SK-N-SH treated with all-trans-retinoic acid at 6 μM for 48 hours (cell line): ENCODE results near the gene APAF1.

Experiments used
- CREB5 ChIP-seq: fragments of 250-450 bp; sonication (Bioruptor Pico); IDR thresholded peaks from 2 replicates; pipeline ENCODE4 v1.5.1; 2020; ENCODE audit warnings: low read depth, mild to moderate bottlenecking, moderate library complexity
- CSRNP3 ChIP-seq: fragments of 250-450 bp; sonication (Bioruptor Pico); IDR thresholded peaks from 2 replicates; pipeline ENCODE4 v1.5.1; 2021; ENCODE audit warnings: mild to moderate bottlenecking, moderate library complexity
- OSR1 ChIP-seq: fragments of 250-450 bp; sonication (Bioruptor Pico); IDR thresholded peaks from 2 replicates; pipeline ENCODE4 v1.8.0; 2022; ENCODE audit warnings: moderate library complexity, mild to moderate bottlenecking, inconsistent platforms
- PATZ1 ChIP-seq: fragments of 250-450 bp; sonication (Bioruptor Pico); IDR thresholded peaks from 2 replicates; pipeline ENCODE4 v1.8.0; 2020; ENCODE audit warnings: mild to moderate bottlenecking, moderate library complexity, borderline replicate concordance
- POU6F1 ChIP-seq: fragments of 250-450 bp; sonication (Bioruptor Pico); IDR thresholded peaks from 2 replicates; pipeline ENCODE4 v1.8.0; 2021; ENCODE audit warnings: low read depth, mild to moderate bottlenecking, moderate library complexity, borderline replicate concordance
- RARB ChIP-seq: fragments of 250-450 bp; sonication (Bioruptor Pico); IDR thresholded peaks from 2 replicates; pipeline ENCODE4 v1.8.0; 2021; ENCODE audit warnings: mild to moderate bottlenecking, moderate library complexity
- TCF4 ChIP-seq: fragments of 250-450 bp; sonication (Bioruptor Pico); IDR thresholded peaks from 2 replicates; pipeline ENCODE4 v1.8.0; 2021; ENCODE audit warnings: mild to moderate bottlenecking, moderate library complexity, borderline replicate concordance
- ZFP3 ChIP-seq: fragments of 250-450 bp; sonication (Bioruptor Pico); IDR thresholded peaks from 2 replicates; pipeline ENCODE4 v1.5.0; 2020; ENCODE audit warnings: mild to moderate bottlenecking, moderate library complexity
- ZNF565 ChIP-seq: fragments of 450-650 bp; formaldehyde crosslinking; conservative IDR thresholded peaks from 2 replicates; pipeline ENCODE4 v1.5.0; 2020; ENCODE audit warnings: low read depth, mild to moderate bottlenecking, moderate library complexity

- TF ChIP-seq RARB (CRISPR knock-in tag) (no peak), POU6F1 (CRISPR knock-in tag) (no peak), TCF4 (CRISPR knock-in tag) (no peak), PATZ1 (CRISPR knock-in tag) (no peak), OSR1 (CRISPR knock-in tag) (no peak), ZFP3 (CRISPR knock-in tag) (no peak), CREB5 (CRISPR knock-in tag) (no peak), ZNF565 (CRISPR knock-in tag) (no peak), CSRNP3 (CRISPR knock-in tag) (no peak)
Observed at GRCh38 chr12:98748463-98748862, 103.4 kb downstream of the APAF1 start.
